T-helper 22 cell (primary cell): Measurements from ENCODE around the gene ALKBH6.
A peak's percentile ranks its signal among the peaks of the same experiment; 100 is the strongest.
"Not testable (repeated sequence)": the region's sequence is repeated elsewhere in the genome, so short reads cannot be mapped to it uniquely, and the experiment has no call there.

ENCODE experiments used
- DNase-seq: peaks from one replicate; pipeline ENCODE4 v3.0.0-alpha.2; 2020; ENCODE audit warnings: low read depth

The ALKBH6 gene

DNA sequence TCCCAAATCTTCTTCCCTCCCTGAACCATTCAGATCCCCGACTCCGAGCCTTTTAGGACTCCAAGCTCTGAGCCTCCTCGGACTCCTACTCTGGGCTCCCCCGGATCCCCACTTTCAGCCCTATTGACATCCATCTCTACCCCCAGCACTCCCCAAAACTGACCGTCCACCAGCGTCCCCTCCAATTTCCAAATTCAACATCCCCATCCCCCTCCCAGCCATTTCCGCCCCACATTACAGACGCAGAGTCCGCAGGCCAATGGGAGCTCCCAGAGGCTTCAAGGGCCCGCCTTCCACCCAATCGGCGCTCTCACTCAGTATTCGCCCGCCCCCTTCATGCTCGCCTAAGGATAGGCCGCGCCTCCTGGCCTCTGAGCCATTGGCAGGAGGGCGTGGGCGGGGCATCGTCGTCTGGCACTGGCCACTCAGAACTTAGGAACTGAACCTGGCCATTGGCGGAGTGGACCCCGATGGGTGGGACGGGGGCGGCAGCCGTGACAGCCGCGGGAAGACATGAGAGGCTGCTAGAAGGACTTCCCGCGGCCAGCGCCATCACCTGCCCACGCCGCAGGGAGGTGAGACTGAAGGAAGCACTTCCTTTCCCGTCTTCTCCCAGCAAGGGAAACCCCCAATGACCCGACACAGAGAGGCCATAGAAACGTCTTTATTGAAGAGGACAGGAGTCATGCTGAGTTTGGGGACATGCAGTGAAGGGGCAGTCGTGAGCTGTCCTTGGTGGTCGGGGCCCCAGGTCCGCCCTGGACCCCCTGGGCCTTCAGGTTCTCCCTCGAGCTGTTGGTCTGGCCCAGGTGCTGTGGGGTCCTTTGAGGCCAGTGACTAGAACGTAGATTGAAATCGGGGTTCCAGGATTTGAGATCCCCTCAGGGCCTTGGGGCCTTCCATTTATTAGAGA is at the start of gene ALKBH6:
TSS of gene ALKBH6 (minus strand) at position 202 of the 913 bp plus-strand sequence. CDS start 816 bp downstream, outside the sequence.
- DNase-seq: peak; percentile 99

DNA sequence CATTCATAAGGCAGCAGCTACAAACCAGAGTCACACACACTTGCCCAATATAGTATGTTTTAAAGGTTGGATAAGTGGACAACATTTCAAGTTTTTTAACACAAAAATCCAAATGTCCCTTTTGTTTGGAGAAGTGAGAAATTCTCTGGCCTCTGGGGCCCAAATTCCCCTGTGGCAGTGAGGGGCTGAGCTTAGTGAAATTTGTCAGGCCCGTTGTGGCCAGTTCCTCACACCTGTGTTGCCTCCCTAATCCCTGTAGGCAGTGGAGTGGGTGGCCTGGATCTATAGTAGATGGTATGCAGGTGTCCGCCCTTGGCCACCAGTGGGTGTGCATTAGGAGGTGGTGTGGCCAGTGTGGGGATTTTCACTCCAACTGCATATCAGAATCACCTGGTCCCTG is 47.4 kb upstream of the ALKBH6 start:
- no peak for DNase-seq

DNA sequence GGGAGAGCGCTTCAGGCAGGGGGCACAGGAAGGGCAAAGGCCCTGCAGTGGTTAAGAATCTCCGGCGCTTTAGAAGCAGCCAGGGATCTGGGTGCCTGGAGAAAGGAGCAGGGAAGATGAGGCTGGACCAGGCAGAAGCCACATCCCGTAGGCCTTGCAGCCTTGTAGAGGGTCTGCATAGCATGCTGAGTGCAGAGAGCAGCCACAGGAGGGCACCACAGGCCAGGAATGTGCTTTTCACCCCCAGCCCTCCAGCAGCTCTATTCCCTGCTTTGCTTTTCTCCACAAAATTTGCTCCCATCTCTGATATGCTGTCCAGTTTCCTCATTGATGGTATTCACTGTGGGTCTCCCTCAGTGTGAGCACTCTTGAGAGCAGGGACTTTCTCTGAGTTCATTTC is 46.4 kb upstream of the ALKBH6 start:
- no peak for DNase-seq

- no peak for DNase-seq
Observed at GRCh38 chr19:36059180-36059910, 45.3 kb upstream of the ALKBH6 start.

- DNase-seq: no peak
Observed at GRCh38 chr19:36058481-36059179, 44.6 kb upstream of the ALKBH6 start.

GRCh38 chr19:36054733-36055686 is 41.0 kb upstream of the ALKBH6 start, which contains the start of gene WDR62:
Gene WDR62 (plus strand): TSS chr19:36054897. CDS start chr19:36054972, 75 bp downstream.
- peak; percentile 85 for DNase-seq

DNA sequence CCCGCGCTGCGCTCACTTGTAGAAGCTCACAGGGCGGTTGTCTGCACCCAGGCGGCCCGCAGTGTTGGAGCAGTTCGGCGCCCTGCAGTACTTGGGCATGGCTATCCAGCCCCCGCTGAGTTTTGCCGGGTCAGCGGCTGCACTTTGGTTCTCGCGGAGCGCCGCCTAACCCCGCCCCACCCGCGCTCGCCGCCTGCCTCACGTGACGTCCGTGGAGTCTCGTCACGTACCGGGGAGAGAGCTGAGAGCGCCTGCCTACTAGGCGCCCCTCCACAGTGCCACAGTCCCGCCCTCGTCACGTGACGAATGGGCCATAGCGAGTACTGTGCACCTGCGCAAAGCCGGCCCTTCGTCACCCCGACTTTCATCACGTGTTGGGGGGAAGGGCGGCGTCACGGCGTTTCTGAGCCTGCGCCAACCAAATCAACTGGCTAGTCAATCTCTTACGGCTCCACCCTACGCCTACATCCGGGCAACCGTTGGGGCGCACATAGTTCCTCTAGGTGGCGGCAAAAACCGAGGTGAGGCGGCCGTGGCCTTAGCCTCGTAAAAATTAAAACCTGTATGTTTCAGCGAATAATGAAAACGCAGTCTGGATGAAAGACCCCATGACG is 40.2 kb upstream of the ALKBH6 start, which contains the start of gene THAP8:
TSS of gene THAP8 (minus strand) at position 167 of the 614 bp plus-strand sequence. CDS start at position 99, 68 bp downstream.
- DNase-seq: peak; percentile 100

- no peak for DNase-seq
Observed at GRCh38 chr19:36051637-36052036, 37.6 kb upstream of the ALKBH6 start.

DNA sequence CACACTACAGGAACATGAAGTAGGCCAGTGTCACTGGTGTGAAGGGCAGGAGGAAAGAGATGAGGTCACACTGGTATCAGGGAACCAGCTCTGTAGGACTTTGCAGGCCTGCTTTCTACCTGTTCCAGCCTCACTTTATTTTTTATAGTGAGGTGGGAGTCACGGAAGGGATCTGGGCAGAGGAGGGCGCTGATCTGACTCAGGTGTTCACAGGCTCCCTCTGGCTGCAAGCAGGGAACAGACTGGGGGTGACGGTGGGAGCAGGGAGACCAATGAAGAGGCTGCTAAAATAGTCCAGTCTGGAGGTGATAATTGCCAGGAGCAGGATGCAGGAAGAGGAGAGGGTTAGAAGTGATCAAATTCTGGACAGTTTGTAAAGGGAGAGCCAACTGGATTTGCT is 37.2 kb upstream of the ALKBH6 start:
- DNase-seq: no peak

DNA sequence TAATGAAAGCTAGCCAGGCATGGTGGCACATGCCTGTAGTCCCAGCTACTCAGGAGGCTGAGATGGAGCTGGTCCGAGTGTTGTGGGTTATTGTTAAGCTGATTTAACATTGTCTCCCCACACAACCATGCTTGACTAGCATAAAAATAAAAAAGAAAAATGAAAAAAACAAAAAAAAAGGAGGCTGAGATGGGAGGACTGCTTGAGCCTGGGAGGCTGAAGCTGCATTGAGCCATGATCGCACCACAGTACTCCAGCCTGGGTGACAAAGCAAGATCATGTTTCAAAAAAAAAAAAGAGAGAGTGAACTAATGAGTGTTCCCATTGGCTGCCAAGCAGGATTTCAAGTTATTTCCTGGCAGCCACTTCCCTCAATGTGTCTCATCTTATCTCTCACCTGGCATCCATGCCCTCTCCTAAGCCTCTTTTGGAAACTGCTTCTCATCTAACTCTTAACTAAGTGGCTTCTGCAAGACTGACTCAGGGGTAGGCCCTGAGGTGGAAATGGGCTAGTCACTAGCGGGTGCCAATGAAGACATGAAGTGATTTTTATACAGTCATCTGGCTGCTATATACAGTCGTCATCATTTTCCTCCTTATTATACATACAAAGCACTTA is 35.2 kb upstream of the ALKBH6 start:
- DNase-seq: no peak

- no peak for DNase-seq
Observed at GRCh38 chr19:36047835-36048234, 33.8 kb upstream of the ALKBH6 start.

GRCh38 chr19:36046443-36047050 is 32.5 kb upstream of the ALKBH6 start:
- no peak for DNase-seq

DNA sequence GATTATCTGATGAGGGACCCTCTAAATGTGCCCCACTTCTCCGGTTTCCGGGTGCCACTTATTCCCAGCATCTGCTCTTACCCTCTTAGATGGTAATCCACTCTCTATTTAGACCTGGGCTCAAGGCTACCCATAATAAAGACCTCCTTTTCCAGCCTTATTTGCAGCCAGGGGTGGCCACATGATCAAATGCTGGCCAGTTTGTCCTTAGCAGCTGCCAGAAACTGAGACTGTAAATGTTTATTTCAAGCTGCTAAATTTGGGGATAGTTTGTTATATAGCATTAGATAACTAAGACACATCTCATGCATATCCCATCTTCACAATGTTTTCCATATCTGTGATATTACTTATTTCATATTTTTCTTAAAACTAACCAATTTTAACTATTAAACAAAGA is 29.9 kb upstream of the ALKBH6 start:
- DNase-seq: no peak

GRCh38 chr19:36041831-36042230 is 27.8 kb upstream of the ALKBH6 start:
- no peak for DNase-seq

DNA sequence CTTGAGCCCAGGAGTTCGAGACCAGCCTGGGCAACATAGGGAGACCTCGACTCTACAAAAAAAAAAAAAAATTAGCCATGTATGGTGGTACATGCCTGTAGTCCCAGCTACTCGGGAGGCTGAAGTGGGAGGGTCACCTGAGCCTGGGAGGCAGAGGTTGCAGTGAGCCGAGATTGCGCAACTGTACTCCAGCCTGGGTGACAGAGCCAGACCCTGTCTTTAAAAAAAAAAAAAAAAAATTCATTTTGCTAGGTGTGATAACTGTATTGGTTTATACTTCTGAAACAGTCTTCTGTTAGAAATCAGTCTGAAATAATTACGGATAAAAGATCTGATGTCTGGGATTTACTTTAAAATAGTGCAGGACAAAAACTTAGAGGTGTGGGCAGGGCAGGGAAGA is 27.1 kb upstream of the ALKBH6 start:
- DNase-seq: not testable (repeated sequence)

GRCh38 chr19:36040495-36040894 is 26.5 kb upstream of the ALKBH6 start:
- no peak for DNase-seq

GRCh38 chr19:36032251-36033104 is 18.5 kb upstream of the ALKBH6 start, which contains the start of gene CLIP3:
Gene CLIP3 (minus strand): TSS chr19:36032873. CDS start chr19:36032357, 516 bp downstream.
- no peak for DNase-seq

DNA sequence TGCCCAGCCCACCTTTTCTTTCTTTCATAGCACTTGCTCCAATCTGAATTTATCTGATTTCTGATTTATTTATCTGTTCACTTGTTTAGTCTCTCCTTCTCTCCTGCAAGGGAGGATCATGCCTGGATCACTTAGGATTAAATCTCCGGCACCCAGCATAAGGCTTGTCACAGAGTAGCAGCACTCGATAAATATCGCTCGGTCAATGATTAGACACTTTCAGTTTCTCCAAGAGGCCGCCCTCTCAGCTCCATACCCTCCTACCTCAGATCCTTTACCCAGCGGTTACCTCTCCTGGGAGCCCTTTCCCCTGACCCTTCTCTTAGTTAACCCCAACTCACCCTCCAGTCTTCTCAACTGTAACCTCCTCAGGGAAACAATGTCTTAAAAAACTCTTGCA is 17.3 kb upstream of the ALKBH6 start:
- no peak for DNase-seq
